HepG2 (cell line): Measurements from ENCODE around the gene CLASP1. TPM values are rescaled to one million over a fixed set of nuclear protein-coding genes. Genes with fewer than 3 reads are reported as not detected.

Experiments
- ATAC-seq: fragments of 200-7000 bp; cut with Tn5 transposase; 3 replicates; pipeline ENCODE4 v1.9.1; 2020; ENCODE audit warnings: mild to moderate bottlenecking, moderate library complexity
- BruUV-seq: library from RNA; stranded (reverse); fragments of 400-500 nt; replicated peaks from 2 replicates; lab custom pipeline; 2021; lab: Mats Ljungman, UMichigan
- CTCF ChIA-PET: fragments of 300-600 bp; formaldehyde crosslinking; extraction: SDS; loops from one replicate; lab custom pipeline; 2021; ENCODE audit warnings: low total read pairs, inconsistent platforms, low intra/inter-chr PET ratio; lab: Yijun Ruan, JAX
- POLR2A ChIA-PET: fragments of 350-600 bp; sonication (Branson Sonifier 250); formaldehyde crosslinking; loops from one replicate; lab custom pipeline; 2020; ENCODE audit warnings: antibody characterized with exemption, inconsistent platforms; lab: Yijun Ruan, JAX
- DNase-seq: peaks from one replicate; pipeline ENCODE4 v3.0.0-alpha.2; 2015; ENCODE audit warnings: low spot score
- FAIRE-seq: peaks from 3 replicates; lab custom pipeline; 2011; peaks lifted over from hg19 to GRCh38; lab: Jason Lieb, UNC
- H2AFZ ChIP-seq: one replicate; pipeline ENCODE4 v1.6.1; 2011; ENCODE audit warnings: low read length, inconsistent platforms
- H3K27ac ChIP-seq: fragments of 300-600 bp; 3 replicates; pipeline ENCODE4 v1.8.0; 2011; ENCODE audit warnings: mixed run types, mild to moderate bottlenecking, mixed read lengths, low read length, inconsistent platforms; ENCODE audit not compliant: insufficient read depth; ENCODE audit errors: extremely low read length
- H3K27me3 ChIP-seq, 2 experiments: fragments of 200-600 bp in 1 of 2; 2 replicates in 1 of 2; 3 replicates in 1 of 2; pipeline versions ENCODE4 v1.6.0 to v1.8.0; 2011; ENCODE audit warnings: low read length in 2 of 2, mild to moderate bottlenecking in 2 of 2, moderate library complexity in 2 of 2, inconsistent platforms in 1 of 2; ENCODE audit not compliant: insufficient read depth in 2 of 2, control insufficient read depth in 1 of 2
- H3K36me3 ChIP-seq, 2 experiments: fragments of 200-600 bp in 1 of 2; replicated peaks in 1 of 2; 2 replicates in 1 of 2; 3 replicates in 1 of 2; pipeline versions ENCODE4 v1.5.1 to v1.8.0; 2011; ENCODE audit warnings: low read length in 2 of 2, inconsistent platforms in 1 of 2; ENCODE audit not compliant: insufficient read depth in 2 of 2, control insufficient read depth in 1 of 2
- H3K4me1 ChIP-seq: 2 replicates; pipeline ENCODE4 v1.5.1; 2012; ENCODE audit warnings: low read length, inconsistent platforms; ENCODE audit not compliant: insufficient read depth
- H3K4me2 ChIP-seq: 2 replicates; pipeline ENCODE4 v1.6.0; 2011; ENCODE audit warnings: low read depth, low read length, inconsistent platforms
- H3K4me3 ChIP-seq, 3 experiments: fragments of 200-600 bp in 1 of 3; sonication (generic), shearing (Covaris generic) in 1 of 3; replicated peaks in 1 of 3; 2 replicates each; pipeline ENCODE4 v1.5.1; 2011 to 2016; ENCODE audit warnings: low read length in 3 of 3, inconsistent platforms in 2 of 3, low read depth in 2 of 3, mild to moderate bottlenecking in 2 of 3, control low read depth in 1 of 3, mixed read lengths in 1 of 3; ENCODE audit not compliant: insufficient read depth in 1 of 3
- H3K79me2 ChIP-seq: one replicate; pipeline ENCODE4 v1.6.1; 2011; ENCODE audit warnings: low read length, inconsistent platforms; ENCODE audit not compliant: insufficient read depth
- H3K9ac ChIP-seq: 2 replicates; pipeline ENCODE4 v1.6.0; 2011; ENCODE audit warnings: mild to moderate bottlenecking, low read depth, low read length, inconsistent platforms; ENCODE audit not compliant: insufficient read depth
- H3K9me3 ChIP-seq: 2 replicates; pipeline ENCODE4 v1.5.1; 2012; ENCODE audit warnings: mild to moderate bottlenecking, low read length
- H4K20me1 ChIP-seq: 2 replicates; pipeline ENCODE4 v1.6.0; 2011; ENCODE audit warnings: inconsistent platforms, mild to moderate bottlenecking, low read length, moderate library complexity; ENCODE audit not compliant: insufficient read depth
- BCL6 ChIP-seq: IDR thresholded peaks from 2 replicates; pipeline ENCODE4 v1.6.1; 2016; ENCODE audit warnings: missing genetic modification reagents, missing compliant biosample characterization
- FOXJ3 ChIP-seq: sonication (generic); formaldehyde crosslinking; IDR thresholded peaks from 2 replicates; pipeline ENCODE4 v1.4.0; 2020; ENCODE audit warnings: missing genetic modification reagents, mild to moderate bottlenecking, borderline replicate concordance
- GATAD2A ChIP-seq: IDR thresholded peaks from 2 replicates; pipeline ENCODE4 v1.6.1; 2016
- HNF1B ChIP-seq: sonication (generic); formaldehyde crosslinking; IDR thresholded peaks from 2 replicates; pipeline ENCODE4 v1.5.1; 2020; ENCODE audit warnings: mild to moderate bottlenecking, moderate library complexity, missing genetic modification reagents
- HOXA3 ChIP-seq: sonication (generic); formaldehyde crosslinking; IDR thresholded peaks from 2 replicates; pipeline ENCODE4 v1.5.0; 2020; ENCODE audit warnings: missing genetic modification reagents
- HOXA9 ChIP-seq: sonication (generic); formaldehyde crosslinking; IDR thresholded peaks from 2 replicates; pipeline ENCODE4 v1.8.1; 2022; ENCODE audit warnings: missing genetic modification reagents, mild to moderate bottlenecking, moderate library complexity, borderline replicate concordance
- KLF16 ChIP-seq, 2 experiments: sonication (generic) in 1 of 2; formaldehyde crosslinking in 1 of 2; IDR thresholded peaks; 2 replicates each; pipeline versions ENCODE4 v1.6.1 to v1.8.0; 2016 to 2023; ENCODE audit warnings: missing genetic modification reagents in 2 of 2, missing compliant biosample characterization in 1 of 2
- RFX1 ChIP-seq: fragments of 450-650 bp; IDR thresholded peaks from 2 replicates; pipeline ENCODE4 v1.6.1; 2017
- SKI ChIP-seq: fragments of 450-650 bp; IDR thresholded peaks from one replicate; pipeline ENCODE4 v1.6.1; 2018; ENCODE audit warnings: mild to moderate bottlenecking; ENCODE audit not compliant: partially characterized antibody
- TCF12 ChIP-seq, 2 experiments: fragments of 450-650 bp in 1 of 2; sonication (generic) in 1 of 2; formaldehyde crosslinking in 1 of 2; IDR thresholded peaks; 2 replicates each; pipeline versions ENCODE4 v1.6.1 to v1.8.0; 2017 to 2022; ENCODE audit warnings: antibody characterized with exemption in 1 of 2, mild to moderate bottlenecking in 1 of 2, missing genetic modification reagents in 1 of 2, moderate library complexity in 1 of 2
- ZFX ChIP-seq: sonication (generic); formaldehyde crosslinking; IDR thresholded peaks from 2 replicates; pipeline ENCODE4 v1.4.0; 2020; ENCODE audit warnings: mild to moderate bottlenecking, low read depth, missing genetic modification reagents, moderate library complexity
- ZNF282 ChIP-seq: fragments of 450-650 bp; IDR thresholded peaks from 2 replicates; pipeline ENCODE4 v1.6.1; 2018; ENCODE audit not compliant: partially characterized antibody
- ZNF331 ChIP-seq: sonication (generic); formaldehyde crosslinking; IDR thresholded peaks from 2 replicates; pipeline ENCODE4 v1.4.0; 2020; ENCODE audit warnings: missing genetic modification reagents
- ZNF550 ChIP-seq: sonication (generic); formaldehyde crosslinking; IDR thresholded peaks from 2 replicates; pipeline ENCODE4 v1.4.0; 2020; ENCODE audit warnings: mild to moderate bottlenecking, missing genetic modification reagents, borderline replicate concordance
- ZNF7 ChIP-seq: IDR thresholded peaks from 2 replicates; pipeline ENCODE4 v1.6.1; 2016; ENCODE audit warnings: missing biosample characterization, missing genetic modification reagents
- ZNF782 ChIP-seq: sonication (generic); formaldehyde crosslinking; IDR thresholded peaks from 2 replicates; pipeline ENCODE4 v1.4.0; 2020; ENCODE audit warnings: missing genetic modification reagents, mild to moderate bottlenecking, borderline replicate concordance
- WGBS: methylation state at CpG from one replicate; pipeline ENCODE4 v1.1.6; 2017; ENCODE audit warnings: low lambda C conversion rate; 5-methylcytosine and 5-hydroxymethylcytosine counted together
- in situ Hi-C: cut with HindIII; loops from 2 replicates; pipeline ENCODE4 v1.10.0; 2017; ENCODE audit warnings: low pct_unique_long_range_greater_than_20kb; ENCODE audit not compliant: extremely low pct_ligation_motif_present
- intact Hi-C: fragments of 100-400 bp; cut with micrococcal nuclease; formaldehyde crosslinking; loops from one replicate; pipeline ENCODE4 v1.10.0; 2022; ENCODE audit not compliant: unreplicated experiment
- polyA plus RNA-seq, 8 experiments: library from polyadenylated mRNA; depleted of rRNA in 3 of 8; stranded (reverse) in 7 of 8; unstranded in 1 of 8; fragments of >200 nt; fragmentation: Illumina TruSeq in 4 of 8; extraction: Trizol in 4 of 8; gene quantifications; 2 replicates each; pipeline versions ENCODE4 v1.2.1 to v1.2.3, GENCODE V29; 2011 to 2016; ENCODE audit warnings: low read depth in 4 of 8, missing spikeins in 1 of 8, mixed read lengths in 1 of 8; ENCODE audit not compliant: insufficient read depth in 1 of 8
- total RNA-seq, 5 experiments: library from RNA; depleted of rRNA; stranded (reverse); fragments of >200 nt; fragmentation: Illumina TruSeq; extraction: Trizol; gene quantifications; 2 replicates each; pipeline ENCODE4 v1.2.3, GENCODE V29; 2016; ENCODE audit warnings: low read depth in 1 of 5
- TF ChIP-seq, protein P1 (sequence below): sonication (generic); formaldehyde crosslinking; IDR thresholded peaks from 2 replicates; pipeline ENCODE4 v1.9.0; 2021; ENCODE audit warnings: mild to moderate bottlenecking, missing genetic modification reagents

The CLASP1 gene
- total and polyA plus RNA-seq, 2 of the 13 experiments (the other 11 are each of a cell fraction or from before 2014, with no cell fraction given) = 11.7 to 47.9 TPM

DNA sequence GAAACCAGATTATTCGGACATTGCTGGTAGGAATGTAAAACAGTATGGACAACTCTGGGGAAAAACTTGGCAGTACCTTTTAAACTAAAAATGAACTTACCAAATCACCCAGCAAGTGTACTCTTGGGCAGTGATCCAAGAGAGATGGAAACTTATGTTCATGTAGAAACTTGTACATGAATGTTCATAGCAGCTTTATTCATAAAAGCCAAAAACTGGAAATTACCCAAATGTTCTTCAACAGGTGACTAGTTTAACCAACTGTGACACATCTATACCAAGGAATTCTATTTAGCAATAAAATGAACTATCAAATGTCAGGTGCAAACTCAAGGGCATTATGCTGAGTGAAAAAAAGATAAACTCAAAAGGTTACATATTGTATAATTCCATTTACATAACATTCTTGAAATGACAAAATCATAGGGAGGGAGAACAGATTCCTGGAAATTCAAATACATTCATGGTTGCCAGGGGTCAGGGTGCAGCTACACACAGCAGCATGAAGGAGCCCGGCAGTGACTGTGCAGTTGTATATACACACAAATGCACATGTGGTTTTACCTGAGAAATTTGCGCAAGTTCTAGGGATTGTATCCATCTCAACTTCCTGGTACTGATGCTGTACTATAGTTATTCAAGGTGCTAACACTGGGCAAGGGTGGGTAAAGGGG, 122.1 kb downstream of the CLASP1 start:
- Histone ChIP-seq H3K27me3 (no peaks in the 10 kb centered on the region), H3K4me2 (no peak overlapping the region), H3K4me1 (peaks cover 39% of the 10 kb centered on the region), H3K9me3 (no peaks in the 10 kb centered on the region), H2AFZ (no peak overlapping the region), H3K27ac (no peak overlapping the region), H3K36me3 (peaks cover 13 to 47% of the 10 kb centered on the region in 2 experiments), H3K4me3 (no peak overlapping the region), H3K9ac (no peak overlapping the region), H4K20me1 (peaks cover 14% of the 10 kb centered on the region; the same call in 1 of the 2 replicates), H3K79me2 (peaks cover 33% of the 10 kb centered on the region)
- intact Hi-C loops = no loop called here
- FAIRE-seq = no peak
- no peak for TF ChIP-seq HOXA3 (CRISPR knock-in tag)
- TF ChIP-seq SKI = peak; percentile 10
- TF ChIP-seq BCL6 (CRISPR knock-in tag) = peak; percentile 85
- no peak for TF ChIP-seq HNF1B
- TF ChIP-seq, protein P1, sequence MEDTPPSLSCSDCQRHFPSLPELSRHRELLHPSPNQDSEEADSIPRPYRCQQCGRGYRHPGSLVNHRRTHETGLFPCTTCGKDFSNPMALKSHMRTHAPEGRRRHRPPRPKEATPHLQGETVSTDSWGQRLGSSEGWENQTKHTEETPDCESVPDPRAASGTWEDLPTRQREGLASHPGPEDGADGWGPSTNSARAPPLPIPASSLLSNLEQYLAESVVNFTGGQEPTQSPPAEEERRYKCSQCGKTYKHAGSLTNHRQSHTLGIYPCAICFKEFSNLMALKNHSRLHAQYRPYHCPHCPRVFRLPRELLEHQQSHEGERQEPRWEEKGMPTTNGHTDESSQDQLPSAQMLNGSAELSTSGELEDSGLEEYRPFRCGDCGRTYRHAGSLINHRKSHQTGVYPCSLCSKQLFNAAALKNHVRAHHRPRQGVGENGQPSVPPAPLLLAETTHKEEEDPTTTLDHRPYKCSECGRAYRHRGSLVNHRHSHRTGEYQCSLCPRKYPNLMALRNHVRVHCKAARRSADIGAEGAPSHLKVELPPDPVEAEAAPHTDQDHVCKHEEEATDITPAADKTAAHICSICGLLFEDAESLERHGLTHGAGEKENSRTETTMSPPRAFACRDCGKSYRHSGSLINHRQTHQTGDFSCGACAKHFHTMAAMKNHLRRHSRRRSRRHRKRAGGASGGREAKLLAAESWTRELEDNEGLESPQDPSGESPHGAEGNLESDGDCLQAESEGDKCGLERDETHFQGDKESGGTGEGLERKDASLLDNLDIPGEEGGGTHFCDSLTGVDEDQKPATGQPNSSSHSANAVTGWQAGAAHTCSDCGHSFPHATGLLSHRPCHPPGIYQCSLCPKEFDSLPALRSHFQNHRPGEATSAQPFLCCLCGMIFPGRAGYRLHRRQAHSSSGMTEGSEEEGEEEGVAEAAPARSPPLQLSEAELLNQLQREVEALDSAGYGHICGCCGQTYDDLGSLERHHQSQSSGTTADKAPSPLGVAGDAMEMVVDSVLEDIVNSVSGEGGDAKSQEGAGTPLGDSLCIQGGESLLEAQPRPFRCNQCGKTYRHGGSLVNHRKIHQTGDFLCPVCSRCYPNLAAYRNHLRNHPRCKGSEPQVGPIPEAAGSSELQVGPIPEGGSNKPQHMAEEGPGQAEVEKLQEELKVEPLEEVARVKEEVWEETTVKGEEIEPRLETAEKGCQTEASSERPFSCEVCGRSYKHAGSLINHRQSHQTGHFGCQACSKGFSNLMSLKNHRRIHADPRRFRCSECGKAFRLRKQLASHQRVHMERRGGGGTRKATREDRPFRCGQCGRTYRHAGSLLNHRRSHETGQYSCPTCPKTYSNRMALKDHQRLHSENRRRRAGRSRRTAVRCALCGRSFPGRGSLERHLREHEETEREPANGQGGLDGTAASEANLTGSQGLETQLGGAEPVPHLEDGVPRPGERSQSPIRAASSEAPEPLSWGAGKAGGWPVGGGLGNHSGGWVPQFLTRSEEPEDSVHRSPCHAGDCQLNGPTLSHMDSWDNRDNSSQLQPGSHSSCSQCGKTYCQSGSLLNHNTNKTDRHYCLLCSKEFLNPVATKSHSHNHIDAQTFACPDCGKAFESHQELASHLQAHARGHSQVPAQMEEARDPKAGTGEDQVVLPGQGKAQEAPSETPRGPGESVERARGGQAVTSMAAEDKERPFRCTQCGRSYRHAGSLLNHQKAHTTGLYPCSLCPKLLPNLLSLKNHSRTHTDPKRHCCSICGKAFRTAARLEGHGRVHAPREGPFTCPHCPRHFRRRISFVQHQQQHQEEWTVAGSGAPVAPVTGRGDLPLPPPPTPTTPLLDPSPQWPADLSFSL = no peak
- no peak for TF ChIP-seq ZNF550
- TF ChIP-seq ZNF282 = no peak
- TF ChIP-seq ZFX = no peak
- TF ChIP-seq TCF12 (IDR thresholded peaks at IDR 0.05) = no peak
- TF ChIP-seq TCF12 (CRISPR knock-in tag; IDR thresholded peaks at IDR 0.05) = no peak
- TF ChIP-seq FOXJ3 = no peak
- no peak for TF ChIP-seq ZNF782 (CRISPR knock-in tag)
- TF ChIP-seq GATAD2A = no peak
- no peak for TF ChIP-seq HOXA9 (CRISPR knock-in tag)
- no peak for TF ChIP-seq RFX1
- TF ChIP-seq KLF16 (CRISPR knock-in tag; IDR thresholded peaks at IDR 0.05) = no peak
- no peak for TF ChIP-seq ZNF331 (CRISPR knock-in tag)
- TF ChIP-seq ZNF7 = peak; percentile 39; the same call in 1 of the 2 replicates
- 92% methylated on average over 3 of the region's 3 CpGs for WGBS
- ATAC-seq = no peak
- CTCF ChIA-PET = no interaction called here
- in situ Hi-C loops = no loop called here
- BruUV-seq = no TSS peak
- no peak for DNase-seq
- POLR2A ChIA-PET = no interaction called here
